RWPE2 (cell line): Measurements from ENCODE around the gene PXYLP1.

Experiments
- ATAC-seq: fragments of 200-7000 bp; cut with Tn5 transposase; 3 replicates; pipeline ENCODE4 v1.9.1; 2021; ENCODE audit warnings: low read depth
- DNase-seq: peaks from one replicate; pipeline ENCODE4 v3.0.0-alpha.2; 2020; ENCODE audit warnings: low spot score
- H3K27ac ChIP-seq: fragments of 450-650 bp; 2 replicates; pipeline ENCODE4 v1.5.1; 2017; ENCODE audit warnings: mild to moderate bottlenecking; ENCODE audit not compliant: poor library complexity, severe bottlenecking
- H3K27me3 ChIP-seq: fragments of 250-450 bp; sonication (Bioruptor Pico); 2 replicates; pipeline ENCODE4 v1.5.1; 2021; ENCODE audit warnings: mild to moderate bottlenecking, moderate library complexity; ENCODE audit not compliant: insufficient read depth, poor library complexity, severe bottlenecking
- H3K36me3 ChIP-seq: fragments of 250-450 bp; sonication (Bioruptor Pico); 2 replicates; pipeline ENCODE4 v1.5.1; 2020; ENCODE audit warnings: low read depth, mild to moderate bottlenecking, moderate library complexity
- H3K4me1 ChIP-seq: fragments of 250-450 bp; sonication (Bioruptor Pico); 2 replicates; pipeline ENCODE4 v1.5.1; 2021; ENCODE audit warnings: mild to moderate bottlenecking, moderate library complexity; ENCODE audit not compliant: insufficient read depth, poor library complexity, severe bottlenecking
- H3K4me3 ChIP-seq: fragments of 250-450 bp; sonication (Bioruptor Pico); 2 replicates; pipeline ENCODE4 v1.5.1; 2021; ENCODE audit warnings: mild to moderate bottlenecking, moderate library complexity; ENCODE audit not compliant: severe bottlenecking
- H3K9me3 ChIP-seq: fragments of 250-450 bp; sonication (Bioruptor Pico); 2 replicates; pipeline ENCODE4 v1.5.1; 2021; ENCODE audit warnings: mild to moderate bottlenecking, moderate library complexity; ENCODE audit not compliant: severe bottlenecking
- TF ChIP-seq, protein P1 (sequence below): fragments of 450-650 bp; IDR thresholded peaks from one replicate; pipeline ENCODE4 v1.5.1; 2017; ENCODE audit warnings: mild to moderate bottlenecking, moderate library complexity; ENCODE audit not compliant: poor library complexity, severe bottlenecking

Gene PXYLP1

DNA sequence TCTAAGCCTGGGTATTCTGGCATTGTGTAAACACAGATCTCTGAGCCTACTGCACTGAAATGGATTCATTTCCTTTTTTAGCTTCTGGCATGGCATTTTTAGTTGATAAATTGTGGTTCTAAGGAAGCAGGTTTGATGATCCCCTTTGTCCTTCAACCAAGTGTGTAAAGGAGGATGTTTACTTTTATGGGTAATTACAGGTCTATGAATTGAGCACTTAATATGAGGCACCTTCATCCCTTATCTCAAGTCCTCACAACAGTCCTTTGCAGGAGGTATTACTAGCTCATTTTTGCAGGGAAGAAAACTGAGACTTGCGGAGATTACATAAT is 105.9 kb downstream of the PXYLP1 start:
- Histone ChIP-seq H3K27me3 (no peaks in the 10 kb centered on the region), H3K4me3 (no peak overlapping the region), H3K4me1 (peaks cover 12% of the 10 kb centered on the region), H3K27ac (peak overlapping the region; percentile 57), H3K9me3 (no peaks in the 10 kb centered on the region), H3K36me3 (no peaks in the 10 kb centered on the region)
- DNase-seq (no peak), ATAC-seq (peak; percentile 15; the same call in 2 of the 3 replicates)
- TF ChIP-seq, protein P1, sequence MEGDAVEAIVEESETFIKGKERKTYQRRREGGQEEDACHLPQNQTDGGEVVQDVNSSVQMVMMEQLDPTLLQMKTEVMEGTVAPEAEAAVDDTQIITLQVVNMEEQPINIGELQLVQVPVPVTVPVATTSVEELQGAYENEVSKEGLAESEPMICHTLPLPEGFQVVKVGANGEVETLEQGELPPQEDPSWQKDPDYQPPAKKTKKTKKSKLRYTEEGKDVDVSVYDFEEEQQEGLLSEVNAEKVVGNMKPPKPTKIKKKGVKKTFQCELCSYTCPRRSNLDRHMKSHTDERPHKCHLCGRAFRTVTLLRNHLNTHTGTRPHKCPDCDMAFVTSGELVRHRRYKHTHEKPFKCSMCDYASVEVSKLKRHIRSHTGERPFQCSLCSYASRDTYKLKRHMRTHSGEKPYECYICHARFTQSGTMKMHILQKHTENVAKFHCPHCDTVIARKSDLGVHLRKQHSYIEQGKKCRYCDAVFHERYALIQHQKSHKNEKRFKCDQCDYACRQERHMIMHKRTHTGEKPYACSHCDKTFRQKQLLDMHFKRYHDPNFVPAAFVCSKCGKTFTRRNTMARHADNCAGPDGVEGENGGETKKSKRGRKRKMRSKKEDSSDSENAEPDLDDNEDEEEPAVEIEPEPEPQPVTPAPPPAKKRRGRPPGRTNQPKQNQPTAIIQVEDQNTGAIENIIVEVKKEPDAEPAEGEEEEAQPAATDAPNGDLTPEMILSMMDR = no peak

DNA sequence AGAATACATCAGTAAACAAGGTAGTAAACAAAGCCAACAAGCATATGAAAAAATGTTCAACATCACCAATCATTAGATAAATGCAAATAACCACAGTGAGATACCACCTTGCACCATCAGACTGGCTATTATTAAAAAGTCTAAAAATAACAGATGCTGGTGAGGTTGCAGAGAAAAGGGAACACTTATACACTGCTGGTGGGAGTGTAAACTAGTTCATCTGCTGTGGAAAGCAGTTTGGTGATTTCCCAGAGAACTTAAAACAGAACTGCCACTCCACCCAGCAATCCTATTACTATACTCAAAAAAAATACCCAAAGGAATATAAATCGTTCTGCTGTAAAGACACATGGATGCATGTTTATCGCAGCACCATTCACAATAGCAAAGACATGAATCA is 106.4 kb downstream of the PXYLP1 start:
- no peaks in the 10 kb centered on the region for H3K27me3 ChIP-seq
- DNase-seq (no peak), ATAC-seq (no peak)
- H3K27ac ChIP-seq = peak overlapping the region; percentile 57
- H3K4me1 ChIP-seq = peaks cover 12% of the 10 kb centered on the region
- no peaks in the 10 kb centered on the region for H3K9me3 ChIP-seq
- H3K36me3 ChIP-seq = no peaks in the 10 kb centered on the region
- no peak overlapping the region for H3K4me3 ChIP-seq
- TF ChIP-seq, protein P1 = no peak

DNA sequence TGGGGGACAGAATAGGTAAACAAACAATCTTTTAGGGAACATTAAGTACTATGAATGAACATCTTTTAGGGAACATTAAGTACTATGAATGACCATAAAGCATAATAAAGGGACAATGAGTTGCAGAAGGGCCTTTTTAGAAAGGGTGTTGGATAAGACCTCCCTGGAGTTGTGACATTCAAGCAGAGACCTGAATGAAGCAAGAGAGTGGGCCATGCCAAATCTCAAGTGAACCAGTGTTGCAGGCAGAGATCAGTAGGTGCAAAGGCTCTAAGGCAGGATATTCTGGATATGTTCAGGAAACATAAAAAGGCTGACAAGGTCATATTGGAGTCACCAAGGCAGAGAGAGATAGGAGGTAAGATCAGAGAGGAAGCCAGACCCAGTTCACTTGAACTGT is 107.3 kb downstream of the PXYLP1 start:
- Histone ChIP-seq H3K9me3 (no peaks in the 10 kb centered on the region), H3K36me3 (no peaks in the 10 kb centered on the region), H3K27ac (no peak overlapping the region), H3K4me3 (no peak overlapping the region), H3K27me3 (no peaks in the 10 kb centered on the region), H3K4me1 (peaks cover 12% of the 10 kb centered on the region)
- TF ChIP-seq, protein P1 = no peak
- ATAC-seq = no peak
- no peak for DNase-seq

DNA sequence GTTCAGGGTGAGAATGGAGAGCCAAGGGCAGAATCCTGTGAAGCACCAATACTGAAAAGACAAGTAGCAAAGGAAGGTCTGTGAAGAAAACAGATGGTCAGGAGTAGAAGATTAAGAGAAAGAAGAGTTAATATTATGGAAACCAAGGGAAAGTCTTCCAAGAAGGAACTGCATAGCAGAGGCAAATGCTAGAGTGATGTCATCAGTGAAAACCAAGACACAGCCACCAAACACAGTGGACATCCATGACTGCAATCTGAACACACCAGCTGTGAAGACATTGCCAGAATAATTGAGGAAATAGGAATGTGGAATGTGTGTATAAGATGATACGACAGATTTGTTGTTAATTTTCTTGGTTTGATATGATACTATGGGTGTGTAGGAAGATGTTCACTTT is 109.9 kb downstream of the PXYLP1 start:
- ATAC-seq (no peak), DNase-seq (no peak)
- no peaks in the 10 kb centered on the region for H3K27me3 ChIP-seq
- peaks cover 12% of the 10 kb centered on the region for H3K4me1 ChIP-seq
- H3K27ac ChIP-seq = no peak overlapping the region
- H3K36me3 ChIP-seq = no peaks in the 10 kb centered on the region
- TF ChIP-seq, protein P1 = no peak
- H3K4me3 ChIP-seq = no peak overlapping the region
- H3K9me3 ChIP-seq = no peaks in the 10 kb centered on the region

DNA sequence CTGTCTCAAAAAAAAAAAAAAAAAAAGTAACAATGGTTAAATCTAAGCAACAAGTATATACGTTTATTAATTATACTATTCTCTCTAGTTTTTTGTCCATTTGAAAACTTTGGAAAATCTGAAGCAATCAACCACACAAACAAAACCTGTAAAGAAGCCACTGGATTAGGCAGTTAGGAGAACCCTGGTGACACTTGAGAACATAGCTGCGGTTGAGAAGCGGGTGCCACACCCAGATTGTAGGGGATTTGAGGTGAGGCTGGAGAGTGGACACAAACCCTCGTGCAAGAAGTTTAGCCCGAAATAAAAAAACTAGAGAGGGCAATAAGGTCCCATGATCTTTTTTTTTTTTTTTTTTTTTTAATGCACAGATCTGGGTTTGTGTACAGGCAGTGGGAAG is 110.8 kb downstream of the PXYLP1 start:
- Histone ChIP-seq H3K36me3 (no peaks in the 10 kb centered on the region), H3K27me3 (no peaks in the 10 kb centered on the region), H3K9me3 (no peaks in the 10 kb centered on the region), H3K4me3 (no peak overlapping the region), H3K4me1 (peaks cover 5% of the 10 kb centered on the region), H3K27ac (no peak overlapping the region)
- no peak for DNase-seq
- TF ChIP-seq, protein P1 = no peak
- ATAC-seq = no peak
